ENCODE results near the gene APOO.
A peak's percentile ranks its signal among the peaks of the same experiment; 100 is the strongest.

DNA sequence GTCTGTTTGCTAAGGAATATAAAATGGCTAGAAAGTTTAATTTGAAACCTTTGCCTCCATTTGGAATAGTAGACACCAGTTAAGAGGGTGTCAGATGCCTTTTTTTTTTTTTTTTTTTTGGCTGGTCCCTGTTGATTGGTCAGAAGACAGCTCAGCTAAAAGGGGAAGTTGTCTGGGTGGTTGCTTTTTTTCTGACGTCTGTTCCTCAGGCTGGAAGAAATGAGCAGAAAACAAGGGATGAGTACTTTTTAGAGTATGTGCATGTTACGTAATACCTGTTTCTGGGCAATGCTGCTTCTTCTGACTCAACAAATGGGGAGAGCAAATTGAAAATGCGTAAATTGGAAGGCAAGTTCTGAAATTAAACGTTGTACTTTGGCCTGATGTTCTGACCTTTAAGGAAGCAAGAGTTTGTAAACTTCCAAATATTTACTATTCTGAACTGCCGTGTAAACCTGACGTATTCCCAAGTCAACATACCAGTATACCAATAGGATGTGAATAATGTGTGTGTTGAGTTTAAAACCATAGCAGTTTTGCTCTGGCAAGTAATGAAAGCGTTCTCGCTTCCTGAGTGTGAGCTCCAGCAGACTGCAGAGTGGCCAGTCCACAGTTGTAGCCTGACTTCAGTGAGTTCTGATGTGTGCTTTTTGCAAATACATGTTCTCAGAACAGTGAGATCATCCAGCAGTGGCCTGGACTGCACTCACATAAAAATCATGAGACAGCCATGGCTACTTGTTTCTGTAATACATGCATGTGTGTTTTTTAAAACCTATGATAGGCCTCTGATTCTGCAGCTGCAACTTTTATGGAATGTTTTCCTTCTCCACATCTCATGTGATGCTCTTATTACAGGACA is 123.0 kb downstream of the APOO start:
- TF ChIP-seq, protein P1, sequence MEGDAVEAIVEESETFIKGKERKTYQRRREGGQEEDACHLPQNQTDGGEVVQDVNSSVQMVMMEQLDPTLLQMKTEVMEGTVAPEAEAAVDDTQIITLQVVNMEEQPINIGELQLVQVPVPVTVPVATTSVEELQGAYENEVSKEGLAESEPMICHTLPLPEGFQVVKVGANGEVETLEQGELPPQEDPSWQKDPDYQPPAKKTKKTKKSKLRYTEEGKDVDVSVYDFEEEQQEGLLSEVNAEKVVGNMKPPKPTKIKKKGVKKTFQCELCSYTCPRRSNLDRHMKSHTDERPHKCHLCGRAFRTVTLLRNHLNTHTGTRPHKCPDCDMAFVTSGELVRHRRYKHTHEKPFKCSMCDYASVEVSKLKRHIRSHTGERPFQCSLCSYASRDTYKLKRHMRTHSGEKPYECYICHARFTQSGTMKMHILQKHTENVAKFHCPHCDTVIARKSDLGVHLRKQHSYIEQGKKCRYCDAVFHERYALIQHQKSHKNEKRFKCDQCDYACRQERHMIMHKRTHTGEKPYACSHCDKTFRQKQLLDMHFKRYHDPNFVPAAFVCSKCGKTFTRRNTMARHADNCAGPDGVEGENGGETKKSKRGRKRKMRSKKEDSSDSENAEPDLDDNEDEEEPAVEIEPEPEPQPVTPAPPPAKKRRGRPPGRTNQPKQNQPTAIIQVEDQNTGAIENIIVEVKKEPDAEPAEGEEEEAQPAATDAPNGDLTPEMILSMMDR (IDR thresholded peaks at IDR 0.05 in 8 of 11, conservative IDR thresholded peaks at IDR 0.05 in 3 of 11): no peak
- TF ChIP-seq POLR2A (IDR thresholded peaks at IDR 0.05): peak in 1 of 3 donors; percentile 26
- peak in 1 of 3 donors; percentile 80 for TF ChIP-seq POLR2AphosphoS5 (IDR thresholded peaks at IDR 0.05)

Data from spleen (tissue), 7 donors.